ENCODE results near the gene GTF2A1L.
"Not testable (repeated sequence)": the region's sequence is repeated elsewhere in the genome, so short reads cannot be mapped to it uniquely, and the experiment has no call there.

The GTF2A1L gene

DNA sequence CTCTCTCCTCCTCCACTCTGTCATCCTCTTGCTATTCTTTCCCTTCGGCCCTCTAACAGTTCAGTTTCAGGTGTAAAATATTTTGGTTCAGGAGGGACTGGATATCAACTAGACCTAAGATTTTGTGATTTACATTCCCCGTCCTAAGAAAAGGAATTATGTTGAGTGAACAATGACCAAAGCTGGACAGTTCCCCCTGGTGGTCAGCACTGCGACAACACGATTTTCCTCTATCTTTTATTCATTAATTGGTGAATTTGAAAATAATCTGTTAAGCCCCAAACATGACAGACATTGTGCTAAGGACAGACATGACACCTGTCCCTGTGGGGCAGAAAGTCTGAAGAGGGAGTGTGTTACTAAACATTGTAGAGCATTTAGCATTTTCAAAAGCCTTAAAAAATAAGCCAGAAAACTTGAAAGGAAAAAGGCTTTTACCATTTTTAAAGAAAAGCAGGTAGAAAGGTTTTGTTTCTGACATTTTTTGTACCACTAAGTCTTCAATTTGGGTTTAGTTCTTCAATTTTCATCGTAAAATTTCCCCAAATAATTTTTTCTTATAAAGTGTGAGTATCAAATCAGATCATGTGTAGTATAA lies 28.4 kb upstream of the GTF2A1L start:
- Histone ChIP-seq H4K20me1 (ENCODE audit: insufficient read depth, low read length) (no peaks in the 10 kb centered on the region), H3K4me1 (ENCODE audit: low read length) (peaks cover 3% of the 10 kb centered on the region; the same call in 1 of the 2 replicates), H3K9ac (ENCODE audit: low read length) (no peak overlapping the region), H2AFZ (ENCODE audit: low read depth, low read length) (peak overlapping the region; percentile 8; the same call in 1 of the 2 replicates), H3K79me2 (ENCODE audit: low read length) (no peaks in the 10 kb centered on the region), H3K9me3 (ENCODE audit: insufficient read depth, low read length) (no peaks in the 10 kb centered on the region), H3K27ac (ENCODE audit: low read length) (no peak overlapping the region), H3K27me3 (ENCODE audit: low read depth, low read length) (0 out of 2 replicates have a peak, but pooled peaks cover 2% of the 10 kb centered on the region), H3K36me3 (replicated peaks; ENCODE audit: low read depth, low read length) (no peaks in the 10 kb centered on the region), H3K4me3 (ENCODE audit: low read length) (peak overlapping the region; percentile 29; the same call in 1 of the 2 replicates), H3K4me2 (ENCODE audit: low read length) (peak overlapping the region; percentile 42)
- TF ChIP-seq EZH2phosphoT487 (IDR thresholded peaks at IDR 0.05; ENCODE audit: low read depth) = no peak
- TF ChIP-seq, protein P1, sequence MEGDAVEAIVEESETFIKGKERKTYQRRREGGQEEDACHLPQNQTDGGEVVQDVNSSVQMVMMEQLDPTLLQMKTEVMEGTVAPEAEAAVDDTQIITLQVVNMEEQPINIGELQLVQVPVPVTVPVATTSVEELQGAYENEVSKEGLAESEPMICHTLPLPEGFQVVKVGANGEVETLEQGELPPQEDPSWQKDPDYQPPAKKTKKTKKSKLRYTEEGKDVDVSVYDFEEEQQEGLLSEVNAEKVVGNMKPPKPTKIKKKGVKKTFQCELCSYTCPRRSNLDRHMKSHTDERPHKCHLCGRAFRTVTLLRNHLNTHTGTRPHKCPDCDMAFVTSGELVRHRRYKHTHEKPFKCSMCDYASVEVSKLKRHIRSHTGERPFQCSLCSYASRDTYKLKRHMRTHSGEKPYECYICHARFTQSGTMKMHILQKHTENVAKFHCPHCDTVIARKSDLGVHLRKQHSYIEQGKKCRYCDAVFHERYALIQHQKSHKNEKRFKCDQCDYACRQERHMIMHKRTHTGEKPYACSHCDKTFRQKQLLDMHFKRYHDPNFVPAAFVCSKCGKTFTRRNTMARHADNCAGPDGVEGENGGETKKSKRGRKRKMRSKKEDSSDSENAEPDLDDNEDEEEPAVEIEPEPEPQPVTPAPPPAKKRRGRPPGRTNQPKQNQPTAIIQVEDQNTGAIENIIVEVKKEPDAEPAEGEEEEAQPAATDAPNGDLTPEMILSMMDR (IDR thresholded peaks at IDR 0.05; ENCODE audit: low read depth, low read length) = peak; percentile 64

DNA sequence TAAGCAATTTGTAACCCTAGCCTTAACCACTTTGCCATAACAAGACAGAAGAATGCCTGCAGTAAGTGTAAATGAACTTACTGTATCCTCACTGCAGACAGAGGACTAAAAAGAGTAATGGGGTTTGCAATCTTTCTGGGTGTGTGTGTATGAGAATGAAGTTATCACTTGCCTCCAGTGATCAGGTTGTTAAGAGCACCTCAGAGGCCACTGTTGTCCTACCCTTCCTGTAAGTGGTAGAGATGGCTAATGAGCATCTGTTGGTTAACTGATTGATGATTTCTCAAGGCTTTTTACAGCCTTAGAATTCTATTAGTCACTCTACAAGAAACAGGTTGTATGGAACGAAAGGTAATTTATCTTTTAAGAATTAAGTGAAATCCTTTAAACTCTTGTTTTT lies 27.6 kb upstream of the GTF2A1L start:
- Histone ChIP-seq H3K9ac (ENCODE audit: low read length) (no peak overlapping the region), H3K4me3 (ENCODE audit: low read length) (no peak overlapping the region), H4K20me1 (ENCODE audit: insufficient read depth, low read length) (no peaks in the 10 kb centered on the region), H3K27ac (ENCODE audit: low read length) (no peak overlapping the region), H3K4me2 (ENCODE audit: low read length) (no peak overlapping the region), H3K27me3 (ENCODE audit: low read depth, low read length) (0 out of 2 replicates have a peak, but pooled peaks cover 2% of the 10 kb centered on the region), H3K4me1 (ENCODE audit: low read length) (peaks cover 3% of the 10 kb centered on the region; the same call in 1 of the 2 replicates), H3K36me3 (replicated peaks; ENCODE audit: low read depth, low read length) (no peaks in the 10 kb centered on the region), H3K9me3 (ENCODE audit: insufficient read depth, low read length) (no peaks in the 10 kb centered on the region), H3K79me2 (ENCODE audit: low read length) (no peaks in the 10 kb centered on the region), H2AFZ (ENCODE audit: low read depth, low read length) (no peak overlapping the region)
- TF ChIP-seq, protein P1 (IDR thresholded peaks at IDR 0.05; ENCODE audit: low read depth, low read length) = no peak
- no peak for TF ChIP-seq EZH2phosphoT487 (IDR thresholded peaks at IDR 0.05; ENCODE audit: low read depth)

DNA sequence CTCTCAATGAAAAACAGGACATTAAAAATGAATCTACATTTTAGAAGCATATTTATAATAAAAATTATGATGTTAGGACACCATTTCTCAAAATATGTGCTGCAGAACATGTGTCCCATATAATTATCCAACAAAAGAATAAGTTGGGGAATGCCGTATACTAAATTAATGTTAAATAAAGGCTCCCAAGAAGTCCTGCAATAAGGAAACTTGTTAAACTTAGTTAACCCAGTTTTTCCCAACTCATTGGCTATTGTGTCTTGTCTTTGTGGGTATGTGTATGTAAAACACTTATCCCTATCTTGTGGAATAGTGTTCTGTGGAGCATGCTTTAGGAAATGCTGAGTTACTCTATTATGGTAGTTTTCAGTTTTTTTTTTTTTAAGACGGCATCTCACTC lies 25.6 kb upstream of the GTF2A1L start:
- Histone ChIP-seq H3K9ac (ENCODE audit: low read length) (no peak overlapping the region), H3K27ac (ENCODE audit: low read length) (no peak overlapping the region), H3K9me3 (ENCODE audit: insufficient read depth, low read length) (no peaks in the 10 kb centered on the region), H3K4me1 (ENCODE audit: low read length) (peaks cover 3% of the 10 kb centered on the region; the same call in 1 of the 2 replicates), H2AFZ (ENCODE audit: low read depth, low read length) (no peak overlapping the region), H3K27me3 (ENCODE audit: low read depth, low read length) (0 out of 2 replicates have a peak, but pooled peaks cover 6% of the 10 kb centered on the region), H3K4me3 (ENCODE audit: low read length) (no peak overlapping the region), H3K36me3 (replicated peaks; ENCODE audit: low read depth, low read length) (no peaks in the 10 kb centered on the region), H4K20me1 (ENCODE audit: insufficient read depth, low read length) (no peaks in the 10 kb centered on the region), H3K4me2 (ENCODE audit: low read length) (no peak overlapping the region), H3K79me2 (ENCODE audit: low read length) (no peaks in the 10 kb centered on the region)
- TF ChIP-seq, protein P1 (IDR thresholded peaks at IDR 0.05; ENCODE audit: low read depth, low read length) = no peak
- TF ChIP-seq EZH2phosphoT487 (IDR thresholded peaks at IDR 0.05; ENCODE audit: low read depth) = no peak

DNA sequence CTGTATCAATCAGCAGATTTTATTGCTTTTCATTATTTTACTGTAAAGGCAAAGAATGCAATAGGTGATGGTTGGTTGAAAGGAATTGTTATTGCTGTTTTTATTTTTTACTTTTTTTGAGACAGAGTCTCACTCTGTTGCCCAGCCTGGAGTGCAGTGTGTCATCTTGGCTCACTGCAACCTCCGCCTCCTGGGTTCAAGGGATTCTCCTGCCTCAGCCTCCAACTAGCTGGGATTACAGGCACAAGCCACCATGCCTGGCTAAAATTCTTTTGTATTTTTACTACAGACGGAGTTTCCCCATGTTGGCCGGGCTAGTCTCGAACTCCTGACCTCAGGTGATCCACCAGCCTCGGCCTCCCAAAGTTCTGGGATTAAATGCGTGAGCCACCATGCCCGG lies 20.9 kb upstream of the GTF2A1L start:
- not testable (repeated sequence) for H3K9me3 ChIP-seq (ENCODE audit: insufficient read depth, low read length); H3K27ac ChIP-seq (ENCODE audit: low read length); H3K4me3 ChIP-seq (ENCODE audit: low read length); H3K36me3 ChIP-seq (replicated peaks; ENCODE audit: low read depth, low read length); H3K4me1 ChIP-seq (ENCODE audit: low read length); H3K9ac ChIP-seq (ENCODE audit: low read length); H3K79me2 ChIP-seq (ENCODE audit: low read length); H4K20me1 ChIP-seq (ENCODE audit: insufficient read depth, low read length); H3K4me2 ChIP-seq (ENCODE audit: low read length); H2AFZ ChIP-seq (ENCODE audit: low read depth, low read length); H3K27me3 ChIP-seq (ENCODE audit: low read depth, low read length)

Measured in OCI-LY3 (cell line).